Pancreas (tissue), 10 donors: ENCODE data around the gene CCDC8. TPM values are rescaled to one million over a fixed set of nuclear protein-coding genes. Genes with fewer than 3 reads are reported as not detected.

Experiments used
- ATAC-seq, 4 donors: fragments of 200-7000 bp; cut with Tn5 transposase; one replicate each; pipeline versions ENCODE4 v1.8.0 to v1.9.1; 2020; ENCODE audit warnings: mild to moderate bottlenecking in 4 of 4, moderate library complexity in 4 of 4
- DNase-seq, 6 donors: peaks; one replicate each; pipeline ENCODE4 v3.0.0-alpha.2; 2020
- FAIRE-seq: peaks from 2 replicates; lab custom pipeline; 2012; peaks lifted over from hg19 to GRCh38; lab: Jason Lieb, UNC
- H3K27ac ChIP-seq, 4 donors: fragments of 200-600 bp; sonication (generic); 1 replicate in 3 of 4; 2 replicates in 1 of 4; pipeline versions ENCODE4 v1.5.0 to v1.8.0; 2020
- H3K27me3 ChIP-seq, 4 donors: fragments of 200-600 bp; one replicate each; pipeline ENCODE4 v1.8.0; 2021
- H3K36me3 ChIP-seq, 3 donors: fragments of 200-600 bp; sonication (generic) in 1 of 3; one replicate each; pipeline versions ENCODE4 v1.5.0 to v1.8.0; 2020 to 2021
- H3K4me1 ChIP-seq, 3 donors: fragments of 200-600 bp; one replicate each; pipeline ENCODE4 v1.8.0; 2021
- H3K4me3 ChIP-seq, 4 donors: fragments of 200-600 bp; sonication (generic) in 2 of 4; one replicate each; pipeline versions ENCODE4 v1.5.0 to v1.8.0; 2020 to 2021
- H3K9me3 ChIP-seq, 4 donors: fragments of 200-600 bp; one replicate each; pipeline ENCODE4 v1.8.0; 2021
- WGBS, 2 donors: extraction: QIAGEN DNeasy Blood & Tissue Kit; methylation state at CpG; one replicate each; pipeline ENCODE4 v1.1.7; 2013; 5-methylcytosine and 5-hydroxymethylcytosine counted together
- intact Hi-C, 3 donors: fragments of 100-400 bp; cut with DNase I; formaldehyde crosslinking; loops; one replicate each; pipeline versions ENCODE4 v1.11.1 to v1.14.2; 2022
- polyA plus RNA-seq, 2 donors: library from polyadenylated mRNA; stranded (reverse); fragments of 200-250 nt; gene quantifications; one replicate each; pipeline ENCODE4 v1.2.3, GENCODE V29; 2013
- total RNA-seq, 6 donors: library from RNA; stranded (reverse); fragmentation: NEBNext Ultra II Directional in 4 of 6; extraction: Animal tissue kit (Norgen Biotek cat#: 25700) in 4 of 6; gene quantifications; one replicate each; pipeline versions ENCODE4 v1.2.1 to v1.2.4, GENCODE V29; 2021 to 2023
- TF ChIP-seq, protein P1 (sequence below), 4 donors: fragments of 200-600 bp; sonication (generic) in 3 of 4; IDR thresholded peaks; one replicate each; pipeline versions ENCODE4 v1.5.0 to v1.8.0; 2021; ENCODE audit warnings: antibody characterized with exemption in 4 of 4
- donor health status: healthy with polysubstance abuse.
- donor health status: DM: no; HTN: no; CAD: no; lungs with moderate emphysema.
- donor health status: DM: no; HTN: no; CAD: no.
- donor health status: control.
- donor health status: control.
- donor health status: Bipolar disorder and iron deficiency.
- donor health status: DM: yes; HTN: yes; CAD: no.
- donor health status: DM: no; HTN: no; CAD: no.
- donor health status: DM: no; HTN: no; CAD: no.
- donor health status: DM: yes; HTN: yes; CAD: no.

CCDC8 gene
- total and polyA plus RNA-seq, 8 donors = 8.2 to 22.0 (median 12.0) TPM

DNA sequence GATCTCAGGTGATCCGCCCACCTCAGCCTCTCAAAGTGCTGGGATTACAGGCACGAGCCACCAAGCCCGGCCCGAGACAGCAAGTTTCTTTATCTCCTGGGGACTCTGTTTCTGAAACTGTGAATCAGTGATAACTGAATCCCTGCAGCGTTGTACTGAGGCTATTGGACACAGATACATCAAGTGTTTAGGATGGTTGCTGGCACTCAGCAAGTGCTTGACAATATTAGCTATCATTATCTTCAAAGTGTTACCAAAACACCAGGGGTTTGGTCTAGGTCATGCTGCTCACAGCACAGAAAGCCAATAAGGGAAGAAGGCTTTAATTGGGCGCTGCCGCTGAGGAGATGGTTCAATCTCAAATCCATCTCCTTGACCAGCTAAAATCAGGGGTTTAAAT lies 35.9 kb upstream of the CCDC8 start:
- WGBS, 2 donors = 57 to 60% methylated on average over 7 of the region's 7 CpGs
- ATAC-seq = no peak
- Histone ChIP-seq H3K27ac (no peak overlapping the region), H3K27me3 (no peaks in the 10 kb centered on the region), H3K4me3 (no peak overlapping the region), H3K4me1 (no peaks in the 10 kb centered on the region), H3K36me3 (no peaks in the 10 kb centered on the region), H3K9me3 (no peaks in the 10 kb centered on the region)
- no peak for DNase-seq
- intact Hi-C loops = no loop called here
- TF ChIP-seq, protein P1, sequence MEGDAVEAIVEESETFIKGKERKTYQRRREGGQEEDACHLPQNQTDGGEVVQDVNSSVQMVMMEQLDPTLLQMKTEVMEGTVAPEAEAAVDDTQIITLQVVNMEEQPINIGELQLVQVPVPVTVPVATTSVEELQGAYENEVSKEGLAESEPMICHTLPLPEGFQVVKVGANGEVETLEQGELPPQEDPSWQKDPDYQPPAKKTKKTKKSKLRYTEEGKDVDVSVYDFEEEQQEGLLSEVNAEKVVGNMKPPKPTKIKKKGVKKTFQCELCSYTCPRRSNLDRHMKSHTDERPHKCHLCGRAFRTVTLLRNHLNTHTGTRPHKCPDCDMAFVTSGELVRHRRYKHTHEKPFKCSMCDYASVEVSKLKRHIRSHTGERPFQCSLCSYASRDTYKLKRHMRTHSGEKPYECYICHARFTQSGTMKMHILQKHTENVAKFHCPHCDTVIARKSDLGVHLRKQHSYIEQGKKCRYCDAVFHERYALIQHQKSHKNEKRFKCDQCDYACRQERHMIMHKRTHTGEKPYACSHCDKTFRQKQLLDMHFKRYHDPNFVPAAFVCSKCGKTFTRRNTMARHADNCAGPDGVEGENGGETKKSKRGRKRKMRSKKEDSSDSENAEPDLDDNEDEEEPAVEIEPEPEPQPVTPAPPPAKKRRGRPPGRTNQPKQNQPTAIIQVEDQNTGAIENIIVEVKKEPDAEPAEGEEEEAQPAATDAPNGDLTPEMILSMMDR (IDR thresholded peaks at IDR 0.05) = no peak
- no peak for FAIRE-seq

DNA sequence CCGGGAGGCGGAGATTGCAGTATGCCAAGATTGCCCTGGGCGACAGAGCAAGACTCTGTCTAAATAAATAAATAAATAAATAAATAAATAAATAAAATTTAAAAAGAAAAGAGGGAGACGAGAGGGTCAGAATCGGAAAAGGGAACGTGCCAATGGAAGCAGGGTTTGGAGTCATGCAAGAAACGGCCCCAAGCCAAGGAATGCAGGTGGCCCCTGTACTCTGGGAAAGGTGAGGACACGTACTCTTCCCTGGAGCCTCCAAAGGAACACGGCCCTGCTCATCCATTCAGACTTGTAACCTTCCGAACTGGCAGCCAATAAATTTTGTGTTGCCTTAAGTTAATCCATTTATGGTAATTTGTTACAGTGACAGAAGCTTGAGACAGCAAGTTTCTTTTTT lies 35.2 kb upstream of the CCDC8 start:
- H3K27me3 ChIP-seq = no peaks in the 10 kb centered on the region
- H3K36me3 ChIP-seq = no peaks in the 10 kb centered on the region
- DNase-seq = no peak
- no peak for ATAC-seq
- intact Hi-C loops = no loop called here
- H3K9me3 ChIP-seq = no peaks in the 10 kb centered on the region
- no peaks in the 10 kb centered on the region for H3K4me1 ChIP-seq
- no peak for FAIRE-seq
- 80 to 95% methylated on average over 10 of the region's 10 CpGs for WGBS, 2 donors
- TF ChIP-seq, protein P1 (IDR thresholded peaks at IDR 0.05) = no peak
- H3K4me3 ChIP-seq = no peak overlapping the region
- H3K27ac ChIP-seq = no peak overlapping the region

DNA sequence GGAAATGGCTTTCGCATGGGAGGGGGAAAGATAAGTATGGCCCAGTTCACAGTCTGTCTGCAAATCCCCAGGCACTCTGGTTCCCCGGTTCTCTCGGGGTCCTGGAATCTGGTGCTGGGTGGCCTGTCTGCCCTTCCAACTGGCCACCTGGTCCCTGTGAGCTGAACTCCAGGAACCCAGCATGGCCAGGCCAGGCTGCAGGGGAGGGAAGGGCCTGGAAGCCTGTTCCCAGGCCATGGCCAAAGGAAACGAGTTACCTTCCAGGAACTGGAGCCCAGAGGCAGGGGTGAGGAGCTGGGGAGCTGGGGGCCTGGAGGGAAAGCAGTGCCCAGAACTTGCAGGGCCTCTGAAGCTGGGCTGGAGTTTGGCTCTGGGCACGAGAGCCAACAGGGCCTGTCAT lies 34.5 kb upstream of the CCDC8 start:
- no peak overlapping the region for H3K4me3 ChIP-seq
- no peaks in the 10 kb centered on the region for H3K27me3 ChIP-seq
- no peaks in the 10 kb centered on the region for H3K36me3 ChIP-seq
- FAIRE-seq (no peak), DNase-seq (no peak), ATAC-seq (no peak)
- WGBS, 2 donors = 81% methylated on average over 5 of the region's 5 CpGs
- H3K27ac ChIP-seq = no peak overlapping the region
- H3K9me3 ChIP-seq = no peaks in the 10 kb centered on the region
- TF ChIP-seq, protein P1 (IDR thresholded peaks at IDR 0.05) = no peak
- peaks cover 2 to 5% (median 3%) of the 10 kb centered on the region in 3 donors for H3K4me1 ChIP-seq
- intact Hi-C loops = no loop called here

DNA sequence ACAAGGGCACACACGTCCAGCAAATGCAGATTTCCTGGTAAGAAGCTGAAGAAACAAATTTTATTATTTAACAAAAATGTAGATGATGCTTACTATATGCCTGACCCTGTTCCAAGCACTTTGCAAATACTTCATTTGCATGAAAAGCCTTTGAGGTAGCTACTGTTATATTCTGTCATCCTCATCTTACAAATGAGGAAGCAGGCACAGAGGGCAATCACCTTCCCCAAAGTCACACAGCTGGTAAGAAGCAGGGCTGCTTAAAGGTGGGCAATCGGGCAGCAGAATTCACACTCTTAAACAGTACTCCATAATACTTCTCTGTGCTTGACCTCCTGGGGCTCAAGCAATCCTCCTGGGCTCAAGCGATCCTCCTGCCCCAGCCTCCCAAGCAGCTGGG lies 33.6 kb upstream of the CCDC8 start:
- H3K9me3 ChIP-seq = no peaks in the 10 kb centered on the region
- intact Hi-C loops = no loop called here
- H3K4me3 ChIP-seq = no peak overlapping the region
- H3K36me3 ChIP-seq = no peaks in the 10 kb centered on the region
- TF ChIP-seq, protein P1 (IDR thresholded peaks at IDR 0.05) = no peak
- WGBS, 2 donors = 37 to 50% methylated on average over 3 of the region's 3 CpGs
- no peaks in the 10 kb centered on the region for H3K27me3 ChIP-seq
- ATAC-seq (no peak), DNase-seq (no peak), FAIRE-seq (no peak)
- H3K27ac ChIP-seq = no peak overlapping the region
- peaks cover 8 to 13% (median 9%) of the 10 kb centered on the region in 3 donors for H3K4me1 ChIP-seq

DNA sequence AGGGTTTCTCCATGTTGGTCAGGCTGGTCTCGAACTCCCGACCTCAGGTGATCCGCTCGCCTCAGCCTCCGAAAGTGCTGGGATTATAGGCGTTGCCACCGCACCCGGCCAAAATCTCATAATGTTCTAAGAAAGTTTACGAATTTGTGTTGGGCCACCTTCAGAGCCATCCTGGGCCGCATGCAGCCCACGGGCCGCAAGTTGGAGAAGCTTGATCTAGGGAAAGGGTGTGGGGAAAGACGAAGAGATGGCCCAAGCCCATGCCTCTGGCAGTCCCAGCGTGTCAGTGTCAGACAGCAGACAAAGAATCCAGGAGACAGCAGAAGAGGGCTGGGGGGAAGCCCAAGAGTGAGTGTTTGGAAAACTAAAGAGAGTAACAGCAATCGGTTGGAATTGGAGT lies 32.7 kb upstream of the CCDC8 start:
- no peak for ATAC-seq
- intact Hi-C loops = no loop called here
- FAIRE-seq = no peak
- Histone ChIP-seq H3K27me3 (no peaks in the 10 kb centered on the region), H3K36me3 (no peaks in the 10 kb centered on the region), H3K27ac (no peak overlapping the region), H3K4me1 (peaks cover 9 to 20% (median 15%) of the 10 kb centered on the region in 3 donors), H3K4me3 (no peak overlapping the region), H3K9me3 (no peaks in the 10 kb centered on the region)
- TF ChIP-seq, protein P1 (IDR thresholded peaks at IDR 0.05) = no peak
- no peak for DNase-seq
- WGBS, 2 donors = 83 to 87% methylated on average over 15 of the region's 15 CpGs
